Activated CD8-positive, alpha-beta T cell treated with anti-CD3 and anti-CD28 coated beads for 36 hours (primary cell): ENCODE data around the gene BCL2L11. TPM values are rescaled to one million over a fixed set of nuclear protein-coding genes. Genes with fewer than 3 reads are reported as not detected.

Experiments
- ATAC-seq: fragments of 200-7000 bp; cut with Tn5 transposase; one replicate; pipeline ENCODE4 v1.10.0; 2021; ENCODE audit warnings: mild to moderate bottlenecking, moderate library complexity
- CTCF ChIA-PET: fragments of 350-600 bp; sonication (Branson Sonifier 250); formaldehyde crosslinking; loops from one replicate; lab custom pipeline; 2021; ENCODE audit warnings: antibody characterized with exemption; lab: Charles Lee
- POLR2A ChIA-PET: fragments of 350-600 bp; sonication (Branson Sonifier 250); formaldehyde crosslinking; loops from one replicate; lab custom pipeline; 2021; ENCODE audit warnings: antibody characterized with exemption; lab: Charles Lee
- DNase-seq: peaks from one replicate; pipeline ENCODE4 v3.0.0-alpha.2; 2020
- H3K27ac Mint-ChIP-seq: one replicate; pipeline ENCODE4 v1.8.0; 2021; ENCODE audit warnings: mild to moderate bottlenecking, mixed read lengths
- H3K27me3 Mint-ChIP-seq: one replicate; pipeline ENCODE4 v1.8.0; 2021; ENCODE audit warnings: mixed read lengths
- H3K36me3 Mint-ChIP-seq: one replicate; pipeline ENCODE4 v1.8.0; 2021; ENCODE audit warnings: low read depth, mixed read lengths
- H3K4me1 Mint-ChIP-seq: one replicate; pipeline ENCODE4 v1.8.0; 2021; ENCODE audit warnings: low read depth, mixed read lengths
- H3K4me3 Mint-ChIP-seq: one replicate; pipeline ENCODE4 v1.8.0; 2021; ENCODE audit warnings: mild to moderate bottlenecking, moderate library complexity, mixed read lengths
- H3K9me3 Mint-ChIP-seq: one replicate; pipeline ENCODE4 v1.8.0; 2021; ENCODE audit warnings: mixed read lengths
- intact Hi-C: fragments of 100-400 bp; cut with micrococcal nuclease; formaldehyde crosslinking; loops from one replicate; pipeline ENCODE4 v1.10.0; 2022
- total RNA-seq, 2 experiments: library from RNA; stranded (reverse); gene quantifications; one replicate each; pipeline ENCODE4 v1.2.3, GENCODE V29; 2021
- TF ChIP-seq, protein P1 (sequence below): fragments of 200-600 bp; IDR thresholded peaks from one replicate; pipeline ENCODE4 v1.8.0; 2022; ENCODE audit warnings: antibody characterized with exemption, mild to moderate bottlenecking

The BCL2L11 gene
- total RNA-seq, 2 experiments from 2014 or later = 19.8 to 22.6 TPM

DNA sequence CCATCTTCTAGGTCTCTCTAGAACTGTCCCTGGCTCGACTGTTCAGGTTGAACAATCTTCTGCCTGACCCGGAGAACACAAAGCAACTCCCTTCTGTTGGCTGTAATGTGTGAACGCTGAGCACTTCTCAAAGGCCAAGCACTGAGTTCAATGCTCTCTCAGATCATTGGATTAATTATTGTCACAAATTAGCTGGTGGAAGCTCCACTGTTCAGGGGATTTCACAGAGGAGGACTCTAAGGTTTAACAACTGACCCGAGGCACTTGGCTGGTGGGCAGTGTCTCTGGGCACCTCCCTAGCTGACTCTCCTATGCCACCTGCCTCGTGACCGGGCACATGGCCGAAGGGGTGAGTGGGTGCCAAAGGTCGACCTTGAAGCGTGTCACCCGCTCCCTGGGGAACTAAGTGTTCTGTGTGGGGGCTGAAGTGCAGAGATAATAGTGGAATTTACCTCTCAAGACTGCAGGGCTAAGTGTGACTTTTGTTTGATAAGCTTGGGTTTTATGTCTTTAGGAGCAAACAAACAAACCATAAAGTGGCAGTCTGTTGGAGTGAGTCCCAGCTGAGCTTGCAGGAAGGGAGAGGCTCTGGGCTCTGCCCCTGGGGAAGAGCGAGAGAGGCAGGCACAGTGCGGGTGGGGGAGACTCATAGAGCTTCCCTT, 64.8 kb downstream of the BCL2L11 start:
- TF ChIP-seq, protein P1, sequence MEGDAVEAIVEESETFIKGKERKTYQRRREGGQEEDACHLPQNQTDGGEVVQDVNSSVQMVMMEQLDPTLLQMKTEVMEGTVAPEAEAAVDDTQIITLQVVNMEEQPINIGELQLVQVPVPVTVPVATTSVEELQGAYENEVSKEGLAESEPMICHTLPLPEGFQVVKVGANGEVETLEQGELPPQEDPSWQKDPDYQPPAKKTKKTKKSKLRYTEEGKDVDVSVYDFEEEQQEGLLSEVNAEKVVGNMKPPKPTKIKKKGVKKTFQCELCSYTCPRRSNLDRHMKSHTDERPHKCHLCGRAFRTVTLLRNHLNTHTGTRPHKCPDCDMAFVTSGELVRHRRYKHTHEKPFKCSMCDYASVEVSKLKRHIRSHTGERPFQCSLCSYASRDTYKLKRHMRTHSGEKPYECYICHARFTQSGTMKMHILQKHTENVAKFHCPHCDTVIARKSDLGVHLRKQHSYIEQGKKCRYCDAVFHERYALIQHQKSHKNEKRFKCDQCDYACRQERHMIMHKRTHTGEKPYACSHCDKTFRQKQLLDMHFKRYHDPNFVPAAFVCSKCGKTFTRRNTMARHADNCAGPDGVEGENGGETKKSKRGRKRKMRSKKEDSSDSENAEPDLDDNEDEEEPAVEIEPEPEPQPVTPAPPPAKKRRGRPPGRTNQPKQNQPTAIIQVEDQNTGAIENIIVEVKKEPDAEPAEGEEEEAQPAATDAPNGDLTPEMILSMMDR = no peak
- intact Hi-C loops = no loop called here
- Mint-ChIP-seq H3K4me1 (no peaks in the 10 kb centered on the region), H3K36me3 (no peaks in the 10 kb centered on the region), H3K27me3 (no peaks in the 10 kb centered on the region), H3K27ac (no peak overlapping the region), H3K9me3 (no peaks in the 10 kb centered on the region), H3K4me3 (no peak overlapping the region)
- no peak for DNase-seq
- ATAC-seq = no peak
- ChIA-PET CTCF (interaction anchor here (1.5 kb wide), 1 partner anchor 27 kb away, joined by 4 read pairs; no protein-coding TSS in a partner anchor), POLR2A (interaction anchor here (0.6 to 1.2 kb wide), 3 partner anchors 9 to 44 kb away, joined by 3 to 4 read pairs (median 3); no protein-coding TSS in a partner anchor)

DNA sequence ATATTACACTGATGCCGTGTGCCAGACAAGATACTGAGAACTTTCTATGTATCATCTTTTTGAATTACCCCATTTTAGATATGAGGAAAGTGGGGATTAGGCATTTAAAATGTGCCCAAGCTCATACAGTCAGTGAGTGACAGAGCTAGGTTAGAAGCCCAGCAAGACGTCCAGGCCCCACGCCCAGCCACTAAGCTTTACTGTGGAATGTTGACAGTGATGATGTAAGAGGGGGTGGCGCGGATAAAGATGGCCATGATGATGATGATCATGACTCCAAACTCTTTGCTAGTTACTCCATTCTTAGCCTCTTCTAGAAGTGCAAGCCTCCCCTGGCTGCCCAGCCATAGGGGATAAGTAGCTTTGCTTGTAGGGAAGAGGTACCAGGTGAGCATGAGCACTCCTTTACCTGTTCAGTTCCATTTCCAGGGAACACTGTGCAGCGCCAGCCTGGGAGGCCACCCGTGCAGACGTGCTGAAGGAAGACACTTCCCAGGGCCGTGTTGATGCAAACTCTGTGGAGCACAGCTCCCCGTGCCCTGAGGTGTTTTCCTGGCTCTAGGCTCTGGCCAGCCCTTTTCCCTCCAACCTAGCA, 65.5 kb downstream of the BCL2L11 start:
- no peak for DNase-seq
- H3K36me3 Mint-ChIP-seq = no peaks in the 10 kb centered on the region
- no peaks in the 10 kb centered on the region for H3K27me3 Mint-ChIP-seq
- H3K4me3 Mint-ChIP-seq = no peak overlapping the region
- ChIA-PET POLR2A (interaction anchor here (0.6 to 1.2 kb wide), 2 partner anchors 10 to 43 kb away, joined by 3 to 4 read pairs; no protein-coding TSS in a partner anchor), CTCF (no interaction called here)
- no peaks in the 10 kb centered on the region for H3K9me3 Mint-ChIP-seq
- ATAC-seq = no peak
- no peak overlapping the region for H3K27ac Mint-ChIP-seq
- TF ChIP-seq, protein P1 = no peak
- intact Hi-C loops = no loop called here
- H3K4me1 Mint-ChIP-seq = no peaks in the 10 kb centered on the region

DNA sequence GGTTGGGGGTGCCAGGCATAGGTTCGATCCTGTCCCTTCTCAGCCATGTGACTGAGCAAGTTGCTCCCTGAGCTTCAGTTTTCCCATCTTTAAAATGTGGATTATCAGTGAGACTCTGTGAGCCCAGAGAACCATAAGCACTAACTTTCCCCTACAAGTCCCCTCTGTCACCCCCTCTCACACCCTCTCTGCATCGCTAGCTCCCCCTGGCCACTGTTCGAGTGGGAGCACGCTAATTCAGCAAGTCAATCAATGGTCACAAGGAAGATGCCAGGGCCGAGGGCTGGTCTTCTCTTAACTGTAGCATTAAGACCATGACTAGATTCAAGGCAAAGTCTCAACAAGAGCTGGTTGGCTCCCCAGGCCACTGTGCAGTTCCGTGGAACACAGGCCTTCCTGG, 66.2 kb downstream of the BCL2L11 start:
- CTCF ChIA-PET = no interaction called here
- Mint-ChIP-seq H3K4me3 (no peak overlapping the region), H3K9me3 (no peaks in the 10 kb centered on the region), H3K27ac (no peak overlapping the region), H3K4me1 (peaks cover under 1% of the 10 kb centered on the region), H3K27me3 (no peaks in the 10 kb centered on the region), H3K36me3 (no peaks in the 10 kb centered on the region)
- no peak for ATAC-seq
- DNase-seq = no peak
- intact Hi-C loops = no loop called here
- TF ChIP-seq, protein P1 = no peak
- POLR2A ChIA-PET = no interaction called here

DNA sequence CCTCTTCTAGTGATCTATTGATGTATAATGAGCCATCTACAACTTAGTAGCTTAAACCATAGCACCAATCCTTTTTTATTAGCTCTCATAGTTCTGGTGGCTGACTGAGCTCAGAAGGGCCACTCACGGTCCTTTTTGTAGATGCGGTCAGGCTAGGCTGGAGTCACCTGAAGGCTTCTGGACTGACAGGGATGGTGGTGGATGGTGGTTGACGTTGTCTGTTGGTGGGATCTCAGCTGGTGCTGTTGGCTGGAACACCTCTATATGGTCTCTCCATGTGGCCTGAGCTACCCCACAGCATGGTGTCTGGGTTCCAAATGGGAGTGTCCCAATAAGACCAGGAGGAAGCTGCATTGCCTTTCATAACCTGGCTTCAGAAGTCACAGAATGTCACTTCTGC, 68.0 kb downstream of the BCL2L11 start:
- intact Hi-C loops = no loop called here
- ChIA-PET CTCF (interaction anchor here (1.1 kb wide), 1 partner anchor 377 kb away, joined by 3 read pairs; no protein-coding TSS in a partner anchor), POLR2A (no interaction called here)
- ATAC-seq (no peak), DNase-seq (no peak)
- H3K36me3 Mint-ChIP-seq = no peaks in the 10 kb centered on the region
- H3K9me3 Mint-ChIP-seq = no peaks in the 10 kb centered on the region
- H3K27ac Mint-ChIP-seq = no peak overlapping the region
- peaks cover 3% of the 10 kb centered on the region for H3K4me1 Mint-ChIP-seq
- no peaks in the 10 kb centered on the region for H3K27me3 Mint-ChIP-seq
- H3K4me3 Mint-ChIP-seq = no peak overlapping the region
- TF ChIP-seq, protein P1 = no peak

DNA sequence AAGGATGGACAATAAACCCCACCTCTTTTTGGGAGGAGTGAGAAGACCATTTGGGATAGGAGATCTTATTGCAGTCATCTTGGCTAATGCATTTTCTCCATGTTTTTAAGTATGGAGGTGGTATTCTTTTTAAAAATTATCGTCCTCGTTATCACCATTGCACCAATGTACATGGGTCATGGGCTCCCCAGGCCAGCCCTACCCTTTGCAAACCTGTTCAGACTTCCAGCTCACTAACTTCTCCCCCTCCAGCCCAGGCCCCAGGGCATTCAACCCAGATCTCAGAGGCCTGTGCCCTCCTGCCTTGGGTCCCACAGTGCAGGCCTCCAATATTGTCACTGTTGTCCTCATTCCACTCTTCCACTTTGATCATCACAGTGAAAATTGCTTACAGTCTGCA, 68.4 kb downstream of the BCL2L11 start:
- TF ChIP-seq, protein P1 = no peak
- H3K27me3 Mint-ChIP-seq = no peaks in the 10 kb centered on the region
- ChIA-PET POLR2A (no interaction called here), CTCF (interaction anchor here (1.1 kb wide), 1 partner anchor 377 kb away, joined by 3 read pairs; no protein-coding TSS in a partner anchor)
- ATAC-seq (no peak), DNase-seq (no peak)
- H3K9me3 Mint-ChIP-seq = no peaks in the 10 kb centered on the region
- H3K36me3 Mint-ChIP-seq = no peaks in the 10 kb centered on the region
- H3K27ac Mint-ChIP-seq = no peak overlapping the region
- H3K4me1 Mint-ChIP-seq = peaks cover 3% of the 10 kb centered on the region
- intact Hi-C loops = no loop called here
- H3K4me3 Mint-ChIP-seq = no peak overlapping the region
